Suppressor macrophage treated with lipopolysaccharide for 4 hours (primary cell): ENCODE data around the gene CFAP97D2.
A peak's percentile ranks its signal among the peaks of the same experiment; 100 is the strongest.
"Not testable (repeated sequence)": the region's sequence is repeated elsewhere in the genome, so short reads cannot be mapped to it uniquely, and the experiment has no call there.

ENCODE experiments used
- DNase-seq: peaks from one replicate; pipeline ENCODE4 v3.0.0-alpha.2; 2020

Gene CFAP97D2

GRCh38 chr13:114179087-114179658 lies at the start of gene CFAP97D2:
TSS of gene CFAP97D2 (plus strand) at chr13:114179257. CDS start at chr13:114179331, 74 bp downstream.
- DNase-seq, result no peak

GRCh38 chr13:114129649-114130062 lies 49.4 kb upstream of the CFAP97D2 start:
- peak; percentile 29 for DNase-seq

- no peak for DNase-seq
These were observed 48.8 kb upstream of the CFAP97D2 start for GRCh38 chr13:114130131-114130836.

DNA sequence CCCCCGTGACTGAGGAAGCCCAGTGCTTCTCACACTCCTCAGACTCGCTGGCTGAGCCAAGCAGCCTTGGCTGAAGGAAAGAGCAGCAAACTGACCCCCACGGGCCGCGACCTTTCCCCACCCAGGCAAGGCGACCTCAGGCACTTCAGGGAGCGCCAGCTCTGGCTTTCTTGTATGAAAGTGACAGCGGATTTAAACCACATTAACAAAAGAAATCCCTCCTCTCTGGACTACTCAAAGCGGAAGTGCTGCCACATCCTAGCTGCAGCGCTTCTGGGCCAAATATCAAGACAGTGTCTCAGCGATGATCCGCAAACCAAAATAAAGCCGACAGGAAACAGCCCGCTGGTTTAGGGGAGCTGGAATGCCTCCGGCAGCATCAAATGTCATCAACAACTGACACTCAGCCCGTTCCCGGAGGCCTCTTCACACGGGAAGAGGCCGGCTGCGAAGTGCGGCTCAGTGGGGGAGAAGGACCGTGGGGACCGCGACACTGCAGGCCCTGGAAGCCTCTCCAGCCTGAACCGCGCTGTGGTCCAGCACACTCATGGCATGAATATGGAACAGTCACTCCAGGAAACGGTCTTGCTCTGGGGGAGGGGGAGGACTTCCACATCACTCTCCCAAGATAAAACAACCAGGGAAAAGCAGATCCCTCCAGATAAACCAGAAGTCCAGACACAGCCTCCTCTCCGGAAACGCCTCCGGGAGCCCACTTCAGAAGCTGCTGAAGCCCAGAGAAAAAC lies 48.0 kb upstream of the CFAP97D2 start:
- peak; percentile 73 for DNase-seq

DNA sequence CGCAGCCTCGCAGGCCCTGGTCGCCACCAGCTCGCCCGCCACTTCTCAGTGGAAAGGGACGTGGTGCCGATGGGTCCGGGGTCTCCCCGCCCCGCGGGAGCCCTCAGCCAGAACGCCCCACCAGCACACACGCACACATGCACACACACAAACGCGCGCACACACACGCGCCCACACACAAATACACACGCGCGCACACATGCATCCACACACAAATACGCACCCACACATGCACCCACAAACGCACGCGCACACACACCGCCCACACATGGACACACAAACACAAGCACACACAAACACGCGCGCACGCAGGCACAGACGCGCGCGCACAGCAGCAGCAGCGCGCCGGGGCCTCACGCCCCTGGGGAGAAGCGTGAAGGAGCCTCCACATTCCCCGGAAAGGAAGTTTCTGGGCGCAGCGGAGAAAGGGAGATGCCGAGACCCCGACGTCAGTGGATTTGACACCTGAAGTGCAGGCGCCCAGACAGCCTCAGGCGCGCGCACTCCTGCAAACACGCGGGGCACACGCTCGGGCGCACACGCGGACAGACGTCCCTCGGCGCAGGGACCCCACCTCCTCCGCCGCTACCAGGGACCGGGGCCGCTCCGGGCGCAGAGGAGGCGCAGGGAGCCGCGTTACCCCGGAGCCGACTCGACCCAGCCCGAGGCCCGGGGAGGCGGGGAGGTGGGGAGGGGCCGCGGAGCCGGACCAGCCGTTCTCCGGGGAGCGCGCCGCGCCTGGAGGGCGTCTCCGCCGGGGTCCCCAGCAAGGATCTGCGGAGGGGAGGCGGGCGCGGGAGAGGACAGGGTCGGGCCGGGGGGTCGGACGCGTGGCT lies 47.3 kb upstream of the CFAP97D2 start:
- peak; percentile 35 for DNase-seq

- DNase-seq, result peak; percentile 89
These were observed 46.5 kb upstream of the CFAP97D2 start, which contains the start of gene RASA3 for GRCh38 chr13:114132419-114133121. TSS of gene RASA3 (minus strand) at chr13:114132623. CDS start at chr13:114132489, 134 bp downstream.

GRCh38 chr13:114133126-114133525 lies 45.9 kb upstream of the CFAP97D2 start:
- DNase-seq, result not testable (repeated sequence)

GRCh38 chr13:114133552-114133951 lies 45.5 kb upstream of the CFAP97D2 start:
- not testable (repeated sequence) for DNase-seq

DNA sequence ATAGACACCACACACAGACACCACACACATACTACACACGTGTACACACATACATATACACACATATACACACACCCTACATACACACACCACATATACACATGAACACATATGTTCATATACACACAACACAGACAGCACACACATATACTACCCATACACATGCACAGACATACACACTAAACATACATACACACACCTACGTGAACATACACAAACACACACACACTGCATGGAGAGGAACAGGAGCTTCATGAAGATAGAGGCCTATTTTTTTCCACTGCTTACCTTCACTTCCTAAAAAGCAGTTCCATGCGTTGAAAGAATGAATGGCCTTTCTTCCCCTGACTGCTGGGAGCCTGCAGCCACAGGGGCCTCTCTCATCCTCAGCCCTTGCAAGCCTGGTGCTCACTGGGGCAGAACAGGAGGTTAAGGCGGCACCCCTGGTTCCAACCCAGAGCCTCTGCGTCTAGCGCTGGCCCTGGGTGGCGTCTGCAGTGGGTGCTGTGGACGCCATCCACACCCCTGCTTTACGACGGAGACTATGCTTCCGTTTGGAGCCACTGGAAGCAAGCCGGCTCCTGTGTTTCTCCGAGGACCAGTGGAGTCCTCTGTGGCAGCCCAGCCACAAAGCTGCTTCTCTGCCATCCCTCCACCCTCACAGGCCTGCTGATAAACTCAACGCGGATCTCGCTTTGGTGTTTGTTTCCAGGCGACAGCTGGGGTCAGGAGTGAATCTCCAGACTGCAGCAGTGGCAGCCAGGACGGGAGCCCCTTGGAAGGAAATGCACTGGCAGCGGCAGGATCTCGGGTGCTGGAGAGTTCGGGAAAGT lies 44.7 kb upstream of the CFAP97D2 start:
- DNase-seq, result no peak

- DNase-seq, result no peak
These were observed 44.0 kb upstream of the CFAP97D2 start for GRCh38 chr13:114134944-114135610.

DNA sequence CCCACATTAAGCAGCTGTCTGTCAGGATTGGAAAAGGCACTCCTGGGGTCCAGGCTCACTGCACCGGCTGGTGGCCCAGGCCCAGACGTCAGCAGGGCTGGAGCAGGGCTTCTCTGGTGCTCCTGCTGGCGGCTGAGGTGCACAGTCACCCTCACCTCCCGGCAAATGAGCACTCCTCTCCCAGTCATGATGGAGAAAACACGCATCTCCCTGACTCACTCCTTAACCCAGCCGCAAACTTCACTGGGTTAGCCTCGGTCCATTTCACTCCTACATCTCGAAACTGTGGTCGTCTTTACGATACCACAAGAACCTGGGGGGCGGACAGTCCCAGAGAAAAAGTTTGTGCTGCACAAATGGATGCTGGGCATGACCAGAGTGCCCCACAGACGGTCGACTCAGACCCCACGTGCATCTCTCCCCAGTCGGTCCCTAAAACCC lies 43.3 kb upstream of the CFAP97D2 start:
- DNase-seq, result no peak

- no peak for DNase-seq
These were observed 42.5 kb upstream of the CFAP97D2 start for GRCh38 chr13:114136576-114136975.

DNA sequence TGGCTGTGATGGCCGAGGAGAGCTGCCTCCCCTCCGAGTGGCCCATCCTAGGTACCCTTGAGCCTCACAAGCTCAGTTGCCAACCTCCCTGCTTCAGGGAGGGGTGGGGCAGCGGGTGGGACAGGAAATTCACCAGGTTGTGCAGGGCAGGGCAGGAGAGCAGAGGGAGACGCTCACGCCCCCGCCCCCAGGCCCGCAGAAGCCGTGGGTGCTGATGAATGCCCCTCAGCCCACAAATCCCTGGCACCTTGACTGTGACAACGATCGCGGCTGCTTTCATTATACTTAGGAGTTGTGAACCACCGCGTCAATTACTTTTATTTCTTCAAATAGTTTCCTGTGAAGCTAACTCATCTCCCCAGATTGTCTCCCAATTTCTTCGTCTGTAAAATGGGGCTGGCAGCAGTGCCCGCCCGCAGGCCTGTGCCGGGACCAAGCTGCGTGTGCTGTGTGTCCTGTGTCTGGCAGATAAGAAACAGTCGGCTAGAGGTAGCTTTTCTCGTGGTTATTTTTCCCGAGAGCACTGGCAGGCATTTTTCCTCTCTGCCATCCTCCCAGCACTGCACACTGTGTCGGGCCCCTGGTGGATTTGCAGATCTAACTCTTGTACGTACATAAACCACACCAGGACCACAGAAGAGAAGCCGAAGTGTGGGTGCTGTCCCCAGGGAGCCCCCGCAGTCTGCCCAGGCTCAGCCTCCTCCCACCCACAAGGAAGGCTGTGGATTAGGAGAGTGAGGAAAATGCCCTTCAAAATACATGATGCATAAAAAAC lies 38.7 kb upstream of the CFAP97D2 start:
- no peak for DNase-seq

GRCh38 chr13:114140906-114141250 lies 38.2 kb upstream of the CFAP97D2 start:
- DNase-seq, result no peak

DNA sequence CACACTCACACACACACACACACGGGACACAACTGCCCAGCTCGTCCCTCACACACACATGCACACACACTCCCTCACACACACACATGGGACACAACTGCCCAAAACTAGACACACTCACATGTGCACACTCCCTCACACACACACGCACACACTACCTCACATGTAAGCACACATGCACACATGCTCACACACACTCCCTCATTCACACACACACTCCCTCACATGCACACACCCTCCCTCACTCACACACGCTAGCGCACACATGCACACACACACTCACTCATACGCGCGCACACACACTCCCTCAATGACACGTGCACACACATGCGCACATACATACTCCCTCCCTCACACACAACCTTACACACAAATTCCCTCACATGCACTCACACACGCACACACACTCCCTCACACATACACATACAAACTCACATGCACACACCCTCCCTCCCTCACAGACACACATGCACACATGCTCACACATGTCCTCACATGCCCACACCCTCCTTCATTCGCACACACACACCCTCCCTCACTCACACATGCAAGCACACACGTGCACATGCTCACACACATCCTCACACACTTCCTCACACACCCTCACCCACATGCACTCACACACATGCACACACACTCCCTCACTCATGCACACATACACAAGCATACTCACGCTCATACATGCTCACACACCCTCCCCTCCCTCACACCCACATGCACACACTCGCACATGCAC lies 37.6 kb upstream of the CFAP97D2 start:
- no peak for DNase-seq

DNA sequence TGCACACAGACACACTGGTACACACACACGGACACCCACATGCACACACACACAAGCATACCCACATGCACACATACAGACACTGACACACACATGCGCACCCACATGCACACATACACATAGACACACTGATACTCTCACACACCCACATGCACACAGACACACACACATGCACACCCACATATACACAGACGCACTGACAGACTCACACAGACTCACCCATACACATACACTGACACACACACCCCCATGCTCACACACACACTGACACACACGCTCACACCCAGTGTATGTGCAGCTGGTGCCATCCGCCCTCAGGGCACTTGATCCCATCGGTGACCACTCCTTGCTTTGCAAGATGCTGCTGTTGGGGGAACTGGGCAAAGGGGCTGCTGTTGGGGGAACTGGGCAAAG lies 36.9 kb upstream of the CFAP97D2 start:
- DNase-seq, result no peak

DNA sequence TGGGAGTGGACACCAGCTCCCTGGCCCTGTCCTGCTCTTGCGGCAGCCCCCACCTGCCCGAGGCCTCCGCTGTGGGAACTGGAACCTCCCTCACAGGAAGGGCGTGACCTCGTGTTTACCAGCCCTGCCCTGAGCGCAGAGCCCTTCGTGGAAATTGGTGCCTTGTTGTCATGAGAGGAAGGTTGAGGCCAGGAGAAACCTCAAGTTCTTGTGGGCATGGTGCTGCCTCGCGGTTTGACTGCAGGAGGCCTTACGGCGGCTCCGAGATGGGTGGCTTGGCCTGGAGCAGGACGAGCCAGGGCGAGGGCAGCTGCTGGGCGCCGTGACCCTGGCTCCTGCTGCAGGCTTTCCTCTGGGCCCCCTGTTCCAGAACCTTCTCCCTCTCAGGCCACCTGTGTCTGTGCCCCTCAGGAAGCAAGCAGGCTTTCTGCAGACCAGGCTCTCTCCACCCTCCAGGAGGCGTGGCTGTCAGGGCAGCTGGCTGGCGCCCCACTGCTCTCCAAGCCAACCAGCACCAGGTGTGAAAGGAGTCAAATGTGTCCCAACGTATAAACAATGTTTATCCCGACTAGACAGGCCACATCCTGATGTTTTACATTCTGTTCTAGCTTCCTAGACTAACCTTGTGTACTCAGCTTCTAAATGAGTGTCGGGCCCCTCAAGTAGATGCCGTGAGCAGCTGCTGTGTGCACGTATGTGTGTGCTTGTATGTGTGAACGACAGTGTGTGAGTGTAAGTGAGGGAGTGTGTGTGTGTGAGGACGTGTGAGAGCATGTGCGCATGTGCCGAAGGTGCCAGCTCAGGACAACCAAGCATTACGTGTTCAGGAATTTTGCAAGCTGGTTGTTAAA lies 36.2 kb upstream of the CFAP97D2 start:
- DNase-seq, result peak; percentile 26
